A549 (cell line): ENCODE results near the gene IL1F10. TPM values are rescaled to one million over a fixed set of nuclear protein-coding genes. Genes with fewer than 3 reads are reported as not detected.

Experiments used
- ATAC-seq, 2 experiments: fragments of 200-7000 bp in 1 of 2; fragments of >200 bp in 1 of 2; cut with Nextera tagmentation in 1 of 2; cut with Tn5 transposase in 1 of 2; 3 replicates each; pipeline versions ENCODE4 v1.8.0 to v1.9.1; 2018 to 2020; ENCODE audit warnings: mild to moderate bottlenecking in 1 of 2, moderate library complexity in 1 of 2
- CTCF ChIA-PET: fragments of 300-600 bp; sonication (Branson Sonifier 250); formaldehyde crosslinking; extraction: SDS; loops from one replicate; lab custom pipeline; 2021; ENCODE audit warnings: antibody characterized with exemption, inconsistent platforms; lab: Yijun Ruan, JAX
- POLR2A ChIA-PET: fragments of 350-600 bp; formaldehyde crosslinking; extraction: SDS; loops from one replicate; lab custom pipeline; 2021; ENCODE audit warnings: antibody characterized with exemption, inconsistent platforms; lab: Yijun Ruan, JAX
- DNase-seq, 2 experiments: peaks; one replicate each; pipeline versions ENCODE4 v3.0.0 to v3.0.0-alpha.2; 2011 to 2016; ENCODE audit warnings: low read depth in 1 of 2, low spot score in 1 of 2
- FAIRE-seq: peaks from 2 replicates; lab custom pipeline; 2011; peaks lifted over from hg19 to GRCh38; lab: Jason Lieb, UNC
- H3K27ac ChIP-seq, 2 experiments: fragments of >200 bp; sonication (Bioruptor Twin); formaldehyde crosslinking; 3 replicates each; pipeline ENCODE4 v1.5.1; 2016 to 2017
- H3K4me1 ChIP-seq: fragments of >200 bp; sonication (Bioruptor Twin); formaldehyde crosslinking; 3 replicates; pipeline ENCODE4 v1.6.1; 2016
- H3K4me2 ChIP-seq: fragments of >200 bp; sonication (Bioruptor Twin); formaldehyde crosslinking; 3 replicates; pipeline ENCODE4 v1.6.1; 2016
- H3K4me3 ChIP-seq: fragments of >200 bp; sonication (Bioruptor Twin); formaldehyde crosslinking; 3 replicates; pipeline ENCODE4 v1.5.1; 2016
- H3K9me3 ChIP-seq: fragments of >200 bp; sonication (Bioruptor Twin); formaldehyde crosslinking; 3 replicates; pipeline ENCODE4 v1.6.1; 2016
- BCL3 ChIP-seq: fragments of >200 bp; sonication (Bioruptor Twin); formaldehyde crosslinking; IDR thresholded peaks from 3 replicates; pipeline ENCODE4 v1.6.1; 2016
- BHLHE40 ChIP-seq: IDR thresholded peaks from 2 replicates; pipeline ENCODE4 v1.6.1; 2012; ENCODE audit warnings: low read depth, low read length, inconsistent platforms
- CBX2 ChIP-seq: fragments of 200-600 bp; sonication (generic); IDR thresholded peaks from 2 replicates; pipeline ENCODE4 v1.6.1; 2016; ENCODE audit warnings: low read depth, mild to moderate bottlenecking, borderline replicate concordance
- CHD4 ChIP-seq: fragments of 200-600 bp; sonication (generic); IDR thresholded peaks from 2 replicates; pipeline ENCODE4 v1.6.1; 2016; ENCODE audit warnings: antibody characterized with exemption, mild to moderate bottlenecking, borderline replicate concordance
- E2F6 ChIP-seq: IDR thresholded peaks from 2 replicates; pipeline ENCODE4 v1.6.1; 2012; ENCODE audit warnings: low read depth, borderline replicate concordance
- EHMT2 ChIP-seq: fragments of 200-600 bp; sonication (generic); IDR thresholded peaks from 2 replicates; pipeline ENCODE4 v1.6.1; 2016; ENCODE audit warnings: antibody characterized with exemption, low read depth, mild to moderate bottlenecking, moderate library complexity
- ELK1 ChIP-seq: fragments of 150-350 bp; IDR thresholded peaks from 2 replicates; pipeline ENCODE4 v1.6.1; 2014; ENCODE audit warnings: low read depth, mild to moderate bottlenecking, low read length
- ESRRA ChIP-seq: fragments of 150-350 bp; IDR thresholded peaks from 2 replicates; pipeline ENCODE4 v1.6.1; 2014; ENCODE audit warnings: mild to moderate bottlenecking, low read length, borderline replicate concordance
- FOSL2 ChIP-seq, 2 experiments: fragments of 450-650 bp in 1 of 2; fragments of >200 bp in 1 of 2; sonication (Bioruptor Twin) in 1 of 2; formaldehyde crosslinking; IDR thresholded peaks; 2 replicates each; pipeline versions ENCODE4 v1.5.0 to v1.6.1; 2016 to 2020; ENCODE audit warnings: mild to moderate bottlenecking in 1 of 2, moderate library complexity in 1 of 2
- HDAC2 ChIP-seq: fragments of 200-600 bp; sonication (generic); IDR thresholded peaks from 2 replicates; pipeline ENCODE4 v1.6.1; 2016
- HES2 ChIP-seq: fragments of >200 bp; sonication (Bioruptor Twin); formaldehyde crosslinking; IDR thresholded peaks from 2 replicates; pipeline ENCODE4 v1.6.1; 2016
- HOXA7 ChIP-seq: fragments of 250-450 bp; sonication (Bioruptor Pico); IDR thresholded peaks from 2 replicates; pipeline ENCODE4 v1.5.0; 2020; ENCODE audit warnings: mild to moderate bottlenecking, moderate library complexity
- HOXB13 ChIP-seq: fragments of 250-450 bp; sonication (Bioruptor Pico); IDR thresholded peaks from 2 replicates; pipeline ENCODE4 v1.5.0; 2020; ENCODE audit warnings: low read depth, mild to moderate bottlenecking, moderate library complexity
- JUNB ChIP-seq: fragments of >200 bp; sonication (Bioruptor Twin); formaldehyde crosslinking; IDR thresholded peaks from 2 replicates; pipeline ENCODE4 v1.6.1; 2016
- KDM1A ChIP-seq: fragments of 200-600 bp; sonication (generic); IDR thresholded peaks from 2 replicates; pipeline ENCODE4 v1.6.1; 2016; ENCODE audit warnings: low read depth, mild to moderate bottlenecking
- KDM5A ChIP-seq: fragments of 200-600 bp; sonication (generic); IDR thresholded peaks from 2 replicates; pipeline ENCODE4 v1.6.1; 2016; ENCODE audit warnings: antibody characterized with exemption, mild to moderate bottlenecking
- MAFK ChIP-seq: fragments of 450-650 bp; IDR thresholded peaks from 2 replicates; pipeline ENCODE4 v1.6.1; 2014; ENCODE audit not compliant: partially characterized antibody
- MAZ ChIP-seq: fragments of 150-350 bp; IDR thresholded peaks from 2 replicates; pipeline ENCODE4 v1.6.1; 2014; ENCODE audit warnings: antibody characterized with exemption, low read depth, low read length, borderline replicate concordance
- PBX3 ChIP-seq: IDR thresholded peaks from 2 replicates; pipeline ENCODE4 v1.6.1; 2012
- RARB ChIP-seq: fragments of 250-450 bp; sonication (Bioruptor Pico); IDR thresholded peaks from 2 replicates; pipeline ENCODE4 v1.8.0; 2021; ENCODE audit warnings: mild to moderate bottlenecking, moderate library complexity
- RNF2 ChIP-seq: fragments of 200-600 bp; sonication (generic); IDR thresholded peaks from 2 replicates; pipeline ENCODE4 v1.6.1; 2016; ENCODE audit warnings: low read depth, mild to moderate bottlenecking, antibody characterized with exemption, moderate library complexity, borderline replicate concordance
- SREBF2 ChIP-seq: fragments of 450-650 bp; IDR thresholded peaks from 2 replicates; pipeline ENCODE4 v1.6.1; 2014; ENCODE audit warnings: mild to moderate bottlenecking, moderate library complexity
- ZSCAN20 ChIP-seq: fragments of 250-450 bp; sonication (Bioruptor Pico); IDR thresholded peaks from 2 replicates; pipeline ENCODE4 v1.8.0; 2022; ENCODE audit warnings: mild to moderate bottlenecking, moderate library complexity
- WGBS: methylation state at CpG from one replicate; pipeline ENCODE4 v1.1.6; 2017; ENCODE audit errors: missing lambda C conversion rate; 5-methylcytosine and 5-hydroxymethylcytosine counted together
- polyA plus RNA-seq, 4 experiments: library from polyadenylated mRNA; depleted of rRNA in 3 of 4; stranded (reverse); fragments of >200 nt; fragmentation: RNase III in 1 of 4; extraction: RNeasy Plus Mini Kit Qiagen cat#74134 plus additional on column Dnase treatment in 1 of 4; gene quantifications; 2 replicates in 3 of 4; 3 replicates in 1 of 4; pipeline ENCODE4 v1.2.3, GENCODE V29; 2011 to 2017

Gene IL1F10
- polyA plus RNA-seq, 2 of the 4 experiments (the other 2 are of a cell fraction), result not detected

- Histone ChIP-seq H3K27ac (no peak overlapping the region), H3K4me1 (no peaks in the 10 kb centered on the region), H3K4me3 (no peak overlapping the region), H3K4me2 (no peak overlapping the region), H3K9me3 (no peaks in the 10 kb centered on the region)
- 53% methylated on average over 8 of the region's 8 CpGs for WGBS
- ChIA-PET CTCF (interaction anchor here (0.9 to 1.7 kb wide), 2 partner anchors 10 to 32 kb away, joined by 3 to 6 read pairs; no protein-coding TSS in a partner anchor), POLR2A (no interaction called here)
- no peak for DNase-seq
- no peak for ATAC-seq
- no peak for FAIRE-seq
- TF ChIP-seq HOXB13 (CRISPR knock-in tag) (no peak), EHMT2 (no peak), RNF2 (no peak), BCL3 (no peak), HOXA7 (CRISPR knock-in tag) (no peak)
These were observed 44.7 kb downstream of the IL1F10 start for GRCh38 chr2:113112441-113112840.

- no peak for ATAC-seq
- ChIA-PET CTCF (interaction anchor here (0.7 to 7.1 kb wide), 4 partner anchors 9 to 277 kb away, joined by 3 to 49 read pairs (median 5); no protein-coding TSS in a partner anchor), POLR2A (no interaction called here)
- H3K27ac ChIP-seq, result no peak overlapping the region
- no peak for DNase-seq
- 69% methylated on average over 6 of the region's 6 CpGs for WGBS
- H3K4me2 ChIP-seq, result no peak overlapping the region
- TF ChIP-seq ELK1 (no peak), BHLHE40 (no peak), FOSL2 (IDR thresholded peaks at IDR 0.05) (no peak), FOSL2 (CRISPR knock-in tag; IDR thresholded peaks at IDR 0.05) (no peak), ESRRA (no peak), SREBF2 (no peak), HOXA7 (CRISPR knock-in tag) (no peak), KDM1A (no peak), EHMT2 (no peak), CBX2 (no peak), HES2 (no peak), KDM5A (no peak), PBX3 (no peak), CHD4 (no peak), MAFK (no peak), JUNB (no peak), ZSCAN20 (CRISPR knock-in tag) (no peak), MAZ (no peak), E2F6 (no peak), RARB (no peak), HDAC2 (no peak)
- no peak for FAIRE-seq
- no peaks in the 10 kb centered on the region for H3K9me3 ChIP-seq
- no peak overlapping the region for H3K4me3 ChIP-seq
- no peaks in the 10 kb centered on the region for H3K4me1 ChIP-seq
These were observed 45.1 kb downstream of the IL1F10 start for GRCh38 chr2:113112871-113113270.
